Endothelial cell of umbilical vein (primary cell): ENCODE results near the gene SOX10. TPM values are rescaled to one million over a fixed set of nuclear protein-coding genes. Genes with fewer than 3 reads are reported as not detected.

ENCODE experiments used
- BruUV-seq: library from RNA; stranded (reverse); fragments of 400-500 nt; replicated peaks from 2 replicates; lab custom pipeline; 2021; lab: Mats Ljungman, UMichigan
- CTCF ChIA-PET: fragments of 300-600, 350-600 bp; sonication (Branson Sonifier 250); formaldehyde crosslinking; loops from one replicate; lab custom pipeline; 2021; ENCODE audit warnings: antibody characterized with exemption, inconsistent platforms; lab: Charles Lee
- POLR2A ChIA-PET: fragments of 300-600, 350-600 bp; sonication (Branson Sonifier 250); formaldehyde crosslinking; loops from one replicate; lab custom pipeline; 2021; ENCODE audit warnings: antibody characterized with exemption, inconsistent platforms; lab: Charles Lee
- DNase-seq: peaks from one replicate; pipeline ENCODE4 v3.0.0-alpha.2; 2011; ENCODE audit warnings: low read depth, low spot score
- FAIRE-seq: peaks from 2 replicates; lab custom pipeline; 2011; peaks lifted over from hg19 to GRCh38; lab: Jason Lieb, UNC
- H2AFZ ChIP-seq: 2 replicates; pipeline ENCODE4 v1.6.0; 2012; ENCODE audit warnings: low read depth, low read length, control low read depth, inconsistent platforms
- H3K27ac ChIP-seq: 2 replicates; pipeline ENCODE4 v1.5.1; 2011; ENCODE audit warnings: low read depth, mild to moderate bottlenecking, control low read depth, low read length, moderate library complexity; ENCODE audit not compliant: insufficient read depth
- H3K27me3 ChIP-seq, 2 experiments: 2 replicates each; pipeline versions ENCODE4 v1.6.0 to v1.6.1; 2011; ENCODE audit warnings: low read length in 2 of 2, mixed read lengths in 1 of 2; ENCODE audit not compliant: control insufficient read depth in 2 of 2, insufficient read depth in 2 of 2
- H3K36me3 ChIP-seq, 2 experiments: 2 replicates in 1 of 2; 3 replicates in 1 of 2; pipeline ENCODE4 v1.5.1; 2011; ENCODE audit warnings: low read length in 2 of 2, mild to moderate bottlenecking in 1 of 2, moderate library complexity in 1 of 2; ENCODE audit not compliant: control insufficient read depth in 2 of 2, insufficient read depth in 2 of 2; ENCODE audit errors: extremely low read depth in 1 of 2
- H3K4me1 ChIP-seq: 3 replicates; pipeline ENCODE4 v1.5.1; 2011; ENCODE audit warnings: mild to moderate bottlenecking, low read length; ENCODE audit not compliant: control insufficient read depth, insufficient read depth; ENCODE audit errors: extremely low read depth
- H3K4me2 ChIP-seq: 2 replicates; pipeline ENCODE4 v1.6.1; 2011; ENCODE audit warnings: low read length, control low read depth, mixed read lengths; ENCODE audit not compliant: insufficient read depth
- H3K4me3 ChIP-seq, 3 experiments: fragments of 200-600 bp in 1 of 3; sonication (generic), shearing (Covaris generic) in 1 of 3; replicated peaks in 1 of 3; 2 replicates each; pipeline ENCODE4 v1.5.1; 2011 to 2016; ENCODE audit warnings: control low read depth in 3 of 3, low read length in 3 of 3, mild to moderate bottlenecking in 2 of 3, inconsistent platforms in 1 of 3, low read depth in 1 of 3, moderate library complexity in 1 of 3; ENCODE audit not compliant: insufficient read depth in 1 of 3
- H3K79me2 ChIP-seq: 2 replicates; pipeline ENCODE4 v1.6.0; 2012; ENCODE audit warnings: low read length, inconsistent platforms; ENCODE audit not compliant: control insufficient read depth, insufficient read depth
- H3K9ac ChIP-seq: replicated peaks from 2 replicates; pipeline ENCODE3; 2011; ENCODE audit warnings: low read length, control low read depth; ENCODE audit not compliant: insufficient read depth; ENCODE audit errors: extremely low read depth
- H3K9me1 ChIP-seq: replicated peaks from 3 replicates; pipeline ENCODE4 v1.6.0; 2011; ENCODE audit warnings: mild to moderate bottlenecking, low read length; ENCODE audit not compliant: control insufficient read depth, insufficient read depth; ENCODE audit errors: extremely low read depth
- H3K9me3 ChIP-seq: replicated peaks from 2 replicates; pipeline ENCODE4 v1.5.1; 2012; ENCODE audit warnings: low read length, inconsistent platforms; ENCODE audit not compliant: control insufficient read depth, insufficient read depth
- H4K20me1 ChIP-seq: replicated peaks from 2 replicates; pipeline ENCODE3; 2011; ENCODE audit warnings: mild to moderate bottlenecking, low read length; ENCODE audit not compliant: control insufficient read depth, insufficient read depth; ENCODE audit errors: extremely low read depth
- CTCF ChIP-seq, 2 donors: IDR thresholded peaks; 1 replicate in 1 of 2; 2 replicates in 1 of 2; pipeline ENCODE4 v1.5.1; 2011; ENCODE audit warnings: low read length in 2 of 2, mild to moderate bottlenecking in 2 of 2, moderate library complexity in 2 of 2, control low read depth in 1 of 2, inconsistent platforms in 1 of 2, low read depth in 1 of 2; ENCODE audit not compliant: insufficient read depth in 1 of 2; ENCODE audit errors: extremely low read depth in 1 of 2
- MYC ChIP-seq: IDR thresholded peaks from one replicate; pipeline ENCODE4 v1.6.1; 2011; ENCODE audit warnings: mild to moderate bottlenecking, low read depth, low read length
- dilution Hi-C: fragments of 300-500 bp; cut with MboI; formaldehyde crosslinking; loops from one replicate; pipeline ENCODE4 v1.15.0; 2019; ENCODE audit warnings: low sequenced_read_pairs; ENCODE audit not compliant: extremely low pct_ligation_motif_present
- intact Hi-C: fragments of 100-400 bp; cut with micrococcal nuclease; formaldehyde crosslinking; loops from one replicate; pipeline ENCODE4 v1.10.0; 2022
- polyA plus RNA-seq, 4 experiments: library from polyadenylated mRNA; depleted of rRNA in 3 of 4; stranded (reverse) in 3 of 4; unstranded in 1 of 4; fragments of >200 nt; gene quantifications; 2 replicates each; pipeline versions ENCODE4 v1.2.1 to v1.2.3, GENCODE V29; 2011 to 2012; ENCODE audit warnings: missing spikeins in 1 of 4
- total RNA-seq: library from RNA; stranded (reverse); gene quantifications from 2 replicates; pipeline ENCODE4 v1.2.3, GENCODE V29; 2021

The SOX10 gene
- total and polyA plus RNA-seq, 2 donors (not counting 3 experiments of a cell fraction or from before 2014, with no cell fraction given), result not detected

DNA sequence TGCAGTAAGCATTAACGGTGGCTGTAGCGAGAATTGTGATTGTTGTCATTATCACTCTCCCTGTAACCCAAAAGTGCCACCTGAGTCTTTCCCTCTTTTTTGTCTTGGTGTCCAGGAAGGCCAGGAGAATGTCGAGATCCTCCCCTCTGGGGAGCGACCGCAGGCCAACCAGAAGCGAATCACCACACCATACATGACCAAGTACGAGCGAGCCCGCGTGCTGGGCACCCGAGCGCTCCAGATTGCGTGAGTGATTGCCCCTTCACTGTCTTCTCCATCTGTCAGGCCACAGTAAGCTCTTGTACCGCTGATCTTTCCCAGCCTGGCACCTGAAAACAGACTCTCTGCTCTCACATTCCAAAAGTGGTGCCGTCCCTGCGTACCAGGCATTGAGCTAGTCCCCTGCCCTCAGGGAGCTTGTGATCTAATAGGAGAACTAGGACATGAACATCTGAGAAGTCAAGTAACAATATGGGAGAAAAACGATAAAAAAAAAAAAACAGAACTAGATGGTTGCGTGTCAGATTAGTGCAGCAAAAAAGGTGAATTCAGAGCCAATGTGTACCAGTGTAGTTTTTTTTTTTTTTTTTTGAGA, 25.0 kb downstream of the SOX10 start:
- dilution Hi-C loops, result no loop called here
- no peak for FAIRE-seq

More for the DNA sequence above, 25.0 kb downstream of the SOX10 start:
- Histone ChIP-seq H3K4me2 (no peak overlapping the region), H3K36me3 (peaks cover 12 to 38% of the 10 kb centered on the region in 2 experiments), H2AFZ (no peak overlapping the region), H3K9me3 (no peaks in the 10 kb centered on the region), H3K9me1 (no peaks in the 10 kb centered on the region), H3K4me1 (peaks cover 5% of the 10 kb centered on the region), H3K9ac (no peak overlapping the region), H3K79me2 (peaks cover 8% of the 10 kb centered on the region), H3K4me3 (no peak overlapping the region), H3K27ac (no peak overlapping the region), H3K27me3 (no peaks in the 10 kb centered on the region), H4K20me1 (no peaks in the 10 kb centered on the region)
- no peak for TF ChIP-seq CTCF (IDR thresholded peaks at IDR 0.05; ENCODE audit: extremely low read depth in 1 of 2, insufficient read depth in 1 of 2, low read depth in 1 of 2, low read length in 2 of 2)
- TF ChIP-seq MYC, result no peak
- ChIA-PET CTCF (no interaction called here), POLR2A (interaction anchor here (0.7 kb wide), 3 partner anchors 46 to 301 kb away, joined by 3 to 10 read pairs (median 4); partner anchors contain the start of gene GCAT)
- intact Hi-C loops, result no loop called here
- no TSS peak for BruUV-seq
- DNase-seq, result no peak
